ENCODE data around the gene GABBR2.
"Not testable (repeated sequence)": the region's sequence is repeated elsewhere in the genome, so short reads cannot be mapped to it uniquely, and the experiment has no call there.

GRCh38 chr9:98267556-98267955, 441.2 kb downstream of the GABBR2 start:
- not testable (repeated sequence) for TF ChIP-seq POLR2A, CTCF (IDR thresholded peaks at IDR 0.05)

All from adrenal gland (tissue), 5 donors.